ENCODE measurements around the gene ECT2L. TPM values are rescaled to one million over a fixed set of nuclear protein-coding genes. Genes with fewer than 3 reads are reported as not detected.

ECT2L gene
- polyA plus RNA-seq, 2 donors: 0.04 to 0.05 TPM

DNA sequence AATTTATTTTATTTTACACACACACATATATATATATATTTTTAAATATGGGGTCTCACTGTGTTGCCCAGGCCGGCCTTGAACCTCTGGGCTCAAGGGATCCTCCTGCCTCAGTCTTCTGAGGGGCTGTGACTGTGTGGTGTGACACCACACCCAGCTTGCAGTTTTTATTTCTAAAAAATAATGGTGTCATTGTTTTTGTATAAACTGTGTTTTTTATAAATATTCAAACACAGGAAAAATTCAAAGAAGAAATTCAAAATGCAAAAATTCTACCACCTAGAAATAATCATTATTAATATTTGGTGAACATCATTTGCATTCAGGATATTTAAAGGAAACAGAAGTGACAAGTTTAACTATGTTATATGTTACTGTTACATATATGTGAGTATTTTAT lies 19.2 kb upstream of the ECT2L start:
- no peaks in the 10 kb centered on the region for H3K4me1 ChIP-seq (ENCODE audit: control insufficient read depth in 2 of 2, insufficient read depth in 2 of 2, low read length in 1 of 2)
- H3K9me3 ChIP-seq (ENCODE audit: control insufficient read depth in 2 of 2, insufficient read depth in 1 of 2, low read depth in 1 of 2, low read length in 1 of 2): no peaks in the 10 kb centered on the region
- WGBS, 2 donors: 92 to 100% methylated on average over 1 of the region's 1 CpG
- no peaks in the 10 kb centered on the region for H3K27me3 ChIP-seq (ENCODE audit: control insufficient read depth in 1 of 2, insufficient read depth in 2 of 2, low read length in 2 of 2)
- no peak overlapping the region for H3K4me3 ChIP-seq (ENCODE audit: low read depth in 1 of 2, low read length in 2 of 2)
- no peaks in the 10 kb centered on the region for H3K36me3 ChIP-seq (ENCODE audit: control insufficient read depth in 2 of 2, insufficient read depth in 2 of 2, low read length in 1 of 2)
- H3K27ac ChIP-seq (ENCODE audit: low read depth in 2 of 2, low read length in 1 of 2): no peak overlapping the region

- 93 to 95% methylated on average over 6 of the region's 6 CpGs for WGBS, 2 donors
- H3K27ac ChIP-seq (ENCODE audit: low read depth in 2 of 2, low read length in 1 of 2): no peak overlapping the region
- H3K27me3 ChIP-seq (ENCODE audit: control insufficient read depth in 1 of 2, insufficient read depth in 2 of 2, low read length in 2 of 2): no peaks in the 10 kb centered on the region
- H3K4me3 ChIP-seq (ENCODE audit: low read depth in 1 of 2, low read length in 2 of 2): no peak overlapping the region
- no peaks in the 10 kb centered on the region for H3K9me3 ChIP-seq (ENCODE audit: control insufficient read depth in 2 of 2, insufficient read depth in 1 of 2, low read depth in 1 of 2, low read length in 1 of 2)
- no peaks in the 10 kb centered on the region for H3K4me1 ChIP-seq (ENCODE audit: control insufficient read depth in 2 of 2, insufficient read depth in 2 of 2, low read length in 1 of 2)
- H3K36me3 ChIP-seq (ENCODE audit: control insufficient read depth in 2 of 2, insufficient read depth in 2 of 2, low read length in 1 of 2): no peaks in the 10 kb centered on the region
Measured at GRCh38 chr6:138778331-138778730, 17.6 kb upstream of the ECT2L start.

GRCh38 chr6:138782243-138782642 lies 13.6 kb upstream of the ECT2L start:
- Histone ChIP-seq H3K4me3 (ENCODE audit: low read depth in 1 of 2, low read length in 2 of 2) (no peak overlapping the region), H3K36me3 (ENCODE audit: control insufficient read depth in 2 of 2, insufficient read depth in 2 of 2, low read length in 1 of 2) (no peaks in the 10 kb centered on the region), H3K4me1 (ENCODE audit: control insufficient read depth in 2 of 2, insufficient read depth in 2 of 2, low read length in 1 of 2) (no peaks in the 10 kb centered on the region), H3K27me3 (ENCODE audit: control insufficient read depth in 1 of 2, insufficient read depth in 2 of 2, low read length in 2 of 2) (no peaks in the 10 kb centered on the region), H3K9me3 (ENCODE audit: control insufficient read depth in 2 of 2, insufficient read depth in 1 of 2, low read depth in 1 of 2, low read length in 1 of 2) (no peaks in the 10 kb centered on the region), H3K27ac (ENCODE audit: low read depth in 2 of 2, low read length in 1 of 2) (no peak overlapping the region)
- WGBS, 2 donors: 78 to 81% methylated on average over 4 of the region's 4 CpGs

- no peaks in the 10 kb centered on the region for H3K9me3 ChIP-seq (ENCODE audit: control insufficient read depth in 2 of 2, insufficient read depth in 1 of 2, low read depth in 1 of 2, low read length in 1 of 2)
- no peaks in the 10 kb centered on the region for H3K27me3 ChIP-seq (ENCODE audit: control insufficient read depth in 1 of 2, insufficient read depth in 2 of 2, low read length in 2 of 2)
- no peak overlapping the region for H3K4me3 ChIP-seq (ENCODE audit: low read depth in 1 of 2, low read length in 2 of 2)
- WGBS, 2 donors: 71 to 78% methylated on average over 4 of the region's 4 CpGs
- no peaks in the 10 kb centered on the region for H3K36me3 ChIP-seq (ENCODE audit: control insufficient read depth in 2 of 2, insufficient read depth in 2 of 2, low read length in 1 of 2)
- no peaks in the 10 kb centered on the region for H3K4me1 ChIP-seq (ENCODE audit: control insufficient read depth in 2 of 2, insufficient read depth in 2 of 2, low read length in 1 of 2)
- H3K27ac ChIP-seq (ENCODE audit: low read depth in 2 of 2, low read length in 1 of 2): no peak overlapping the region
Measured at GRCh38 chr6:138785079-138785478, 10.8 kb upstream of the ECT2L start.

GRCh38 chr6:138785980-138786379 lies 9.9 kb upstream of the ECT2L start:
- H3K4me3 ChIP-seq (ENCODE audit: low read depth in 1 of 2, low read length in 2 of 2): no peak overlapping the region
- no peaks in the 10 kb centered on the region for H3K9me3 ChIP-seq (ENCODE audit: control insufficient read depth in 2 of 2, insufficient read depth in 1 of 2, low read depth in 1 of 2, low read length in 1 of 2)
- H3K27me3 ChIP-seq (ENCODE audit: control insufficient read depth in 1 of 2, insufficient read depth in 2 of 2, low read length in 2 of 2): no peaks in the 10 kb centered on the region
- peak overlapping the region in 1 of 2 donors; percentile 3 for H3K27ac ChIP-seq (ENCODE audit: low read depth in 2 of 2, low read length in 1 of 2)
- no peaks in the 10 kb centered on the region for H3K4me1 ChIP-seq (ENCODE audit: control insufficient read depth in 2 of 2, insufficient read depth in 2 of 2, low read length in 1 of 2)
- 79 to 83% methylated on average over 3 of the region's 3 CpGs for WGBS, 2 donors
- H3K36me3 ChIP-seq (ENCODE audit: control insufficient read depth in 2 of 2, insufficient read depth in 2 of 2, low read length in 1 of 2): no peaks in the 10 kb centered on the region

- H3K36me3 ChIP-seq (ENCODE audit: control insufficient read depth in 2 of 2, insufficient read depth in 2 of 2, low read length in 1 of 2): no peaks in the 10 kb centered on the region
- WGBS, 2 donors: 86 to 96% methylated on average over 1 of the region's 1 CpG
- no peaks in the 10 kb centered on the region for H3K9me3 ChIP-seq (ENCODE audit: control insufficient read depth in 2 of 2, insufficient read depth in 1 of 2, low read depth in 1 of 2, low read length in 1 of 2)
- no peaks in the 10 kb centered on the region for H3K27me3 ChIP-seq (ENCODE audit: control insufficient read depth in 1 of 2, insufficient read depth in 2 of 2, low read length in 2 of 2)
- no peaks in the 10 kb centered on the region for H3K4me1 ChIP-seq (ENCODE audit: control insufficient read depth in 2 of 2, insufficient read depth in 2 of 2, low read length in 1 of 2)
- H3K4me3 ChIP-seq (ENCODE audit: low read depth in 1 of 2, low read length in 2 of 2): no peak overlapping the region
- H3K27ac ChIP-seq (ENCODE audit: low read depth in 2 of 2, low read length in 1 of 2): no peak overlapping the region
Measured at GRCh38 chr6:138787138-138787537, 8.7 kb upstream of the ECT2L start.

DNA sequence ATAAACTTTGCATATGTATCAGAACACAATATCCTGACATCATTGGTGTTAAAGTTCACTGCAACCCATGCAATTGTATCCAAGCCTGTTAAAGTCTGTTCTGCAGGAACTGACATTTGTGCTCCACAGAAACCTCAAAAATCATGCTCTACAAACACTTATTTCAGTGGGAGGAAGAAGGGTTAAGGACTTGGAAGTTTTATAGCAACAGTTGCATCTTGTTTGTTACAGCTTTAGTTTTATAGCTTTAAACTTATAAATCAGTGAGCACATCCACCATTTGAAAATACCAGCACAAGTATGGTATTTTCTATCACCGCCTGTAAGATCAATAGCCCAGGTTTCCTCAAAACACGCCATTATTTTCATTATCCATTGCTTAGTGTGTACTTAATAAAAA lies 884 bp downstream of the ECT2L start:
- H3K4me3 ChIP-seq (ENCODE audit: low read depth in 1 of 2, low read length in 2 of 2): no peak overlapping the region
- no peak overlapping the region for H3K27ac ChIP-seq (ENCODE audit: low read depth in 2 of 2, low read length in 1 of 2)
- H3K4me1 ChIP-seq (ENCODE audit: control insufficient read depth in 2 of 2, insufficient read depth in 2 of 2, low read length in 1 of 2): peaks cover 2 to 3% of the 10 kb centered on the region in 2 donors
- H3K27me3 ChIP-seq (ENCODE audit: control insufficient read depth in 1 of 2, insufficient read depth in 2 of 2, low read length in 2 of 2): no peaks in the 10 kb centered on the region
- 82 to 85% methylated on average over 2 of the region's 2 CpGs for WGBS, 2 donors
- H3K9me3 ChIP-seq (ENCODE audit: control insufficient read depth in 2 of 2, insufficient read depth in 1 of 2, low read depth in 1 of 2, low read length in 1 of 2): no peaks in the 10 kb centered on the region
- H3K36me3 ChIP-seq (ENCODE audit: control insufficient read depth in 2 of 2, insufficient read depth in 2 of 2, low read length in 1 of 2): no peaks in the 10 kb centered on the region

GRCh38 chr6:138797806-138798446 lies 2.0 kb downstream of the ECT2L start:
- Histone ChIP-seq H3K9me3 (ENCODE audit: control insufficient read depth in 2 of 2, insufficient read depth in 1 of 2, low read depth in 1 of 2, low read length in 1 of 2) (no peaks in the 10 kb centered on the region), H3K27ac (ENCODE audit: low read depth in 2 of 2, low read length in 1 of 2) (no peak overlapping the region), H3K36me3 (ENCODE audit: control insufficient read depth in 2 of 2, insufficient read depth in 2 of 2, low read length in 1 of 2) (no peaks in the 10 kb centered on the region), H3K4me1 (ENCODE audit: control insufficient read depth in 2 of 2, insufficient read depth in 2 of 2, low read length in 1 of 2) (peaks cover 2 to 3% of the 10 kb centered on the region in 2 donors), H3K4me3 (ENCODE audit: low read depth in 1 of 2, low read length in 2 of 2) (no peak overlapping the region), H3K27me3 (ENCODE audit: control insufficient read depth in 1 of 2, insufficient read depth in 2 of 2, low read length in 2 of 2) (no peaks in the 10 kb centered on the region)
- WGBS, 2 donors: 71 to 72% methylated on average over 4 of the region's 4 CpGs

- no peak overlapping the region for H3K27ac ChIP-seq (ENCODE audit: low read depth in 2 of 2, low read length in 1 of 2)
- H3K9me3 ChIP-seq (ENCODE audit: control insufficient read depth in 2 of 2, insufficient read depth in 1 of 2, low read depth in 1 of 2, low read length in 1 of 2): no peaks in the 10 kb centered on the region
- H3K27me3 ChIP-seq (ENCODE audit: control insufficient read depth in 1 of 2, insufficient read depth in 2 of 2, low read length in 2 of 2): no peaks in the 10 kb centered on the region
- H3K4me3 ChIP-seq (ENCODE audit: low read depth in 1 of 2, low read length in 2 of 2): no peak overlapping the region
- WGBS, 2 donors: 83 to 92% methylated on average over 2 of the region's 2 CpGs
- H3K36me3 ChIP-seq (ENCODE audit: control insufficient read depth in 2 of 2, insufficient read depth in 2 of 2, low read length in 1 of 2): no peaks in the 10 kb centered on the region
- peaks cover 2 to 3% of the 10 kb centered on the region in 2 donors for H3K4me1 ChIP-seq (ENCODE audit: control insufficient read depth in 2 of 2, insufficient read depth in 2 of 2, low read length in 1 of 2)
Measured at GRCh38 chr6:138800377-138801150, 4.7 kb downstream of the ECT2L start.

DNA sequence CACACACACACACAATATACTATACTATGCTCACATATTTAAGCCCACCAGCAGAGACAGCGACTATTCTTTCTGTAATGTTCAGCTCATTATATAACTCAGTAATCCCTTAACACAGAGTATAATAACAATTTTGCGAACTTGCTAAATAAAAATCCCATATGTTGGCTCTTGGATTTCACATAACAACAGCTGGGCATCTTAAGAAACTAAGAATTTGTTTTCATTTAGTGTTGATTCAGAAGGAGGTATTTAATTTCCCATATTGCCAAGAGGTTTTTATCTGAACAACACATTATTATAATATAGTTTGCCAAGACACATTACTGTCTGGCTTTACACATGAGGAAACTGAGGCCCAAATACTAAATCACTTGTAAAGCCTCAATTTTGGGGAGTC lies 7.4 kb downstream of the ECT2L start:
- 75 to 88% methylated on average over 2 of the region's 2 CpGs for WGBS, 2 donors

More for the DNA sequence above, 7.4 kb downstream of the ECT2L start:
- H3K9me3 ChIP-seq (ENCODE audit: control insufficient read depth in 2 of 2, insufficient read depth in 1 of 2, low read depth in 1 of 2, low read length in 1 of 2): no peaks in the 10 kb centered on the region
- no peaks in the 10 kb centered on the region for H3K4me1 ChIP-seq (ENCODE audit: control insufficient read depth in 2 of 2, insufficient read depth in 2 of 2, low read length in 1 of 2)
- no peaks in the 10 kb centered on the region for H3K27me3 ChIP-seq (ENCODE audit: control insufficient read depth in 1 of 2, insufficient read depth in 2 of 2, low read length in 2 of 2)
- H3K4me3 ChIP-seq (ENCODE audit: low read depth in 1 of 2, low read length in 2 of 2): no peak overlapping the region
- H3K36me3 ChIP-seq (ENCODE audit: control insufficient read depth in 2 of 2, insufficient read depth in 2 of 2, low read length in 1 of 2): no peaks in the 10 kb centered on the region
- H3K27ac ChIP-seq (ENCODE audit: low read depth in 2 of 2, low read length in 1 of 2): no peak overlapping the region
